HCT116 (cell line): Measurements from ENCODE around the gene SLC25A29. TPM values are rescaled to one million over a fixed set of nuclear protein-coding genes. Genes with fewer than 3 reads are reported as not detected.

Source experiments
- ATAC-seq: fragments of 200-7000 bp; cut with Tn5 transposase; 2 replicates; pipeline ENCODE4 v1.9.1; 2020; ENCODE audit warnings: mild to moderate bottlenecking, moderate library complexity
- BruUV-seq: library from RNA; stranded (reverse); fragments of 400-500 nt; replicated peaks from 2 replicates; lab custom pipeline; 2021; lab: Mats Ljungman, UMichigan
- CTCF ChIA-PET: fragments of 300-600 bp; sonication (Branson Sonifier 250); formaldehyde crosslinking; loops from one replicate; lab custom pipeline; 2021; ENCODE audit warnings: antibody characterized with exemption; lab: Charles Lee
- POLR2A ChIA-PET: fragments of 300-600, 350-600 bp; sonication (Branson Sonifier 250); formaldehyde crosslinking; loops from one replicate; lab custom pipeline; 2021; ENCODE audit warnings: antibody characterized with exemption; lab: Charles Lee
- RAD21 ChIA-PET, 2 experiments: fragments of 300-600 bp; sonication (Branson Sonifier 250); formaldehyde crosslinking; loops; one replicate each; lab custom pipeline; 2023; ENCODE audit warnings: low total read pairs in 2 of 2; ENCODE audit not compliant: uncharacterized antibody in 2 of 2, unreplicated experiment in 2 of 2, low non-redundant PET in 1 of 2; lab: Charles Lee
- DNase-seq: peaks from one replicate; pipeline ENCODE4 v3.0.0-alpha.2; 2010; ENCODE audit warnings: low read depth, low spot score
- H2AFZ ChIP-seq: fragments of 200-600 bp; shearing (Covaris generic), sonication (generic); 2 replicates; pipeline ENCODE4 v1.6.1; 2017; ENCODE audit warnings: low read depth, mixed run types, mixed read lengths, antibody characterized with exemption, low read length; ENCODE audit not compliant: poor library complexity, severe bottlenecking
- H3K27ac ChIP-seq: 2 replicates; pipeline ENCODE4 v1.5.1; 2012; ENCODE audit warnings: low read depth, low read length
- H3K27me3 ChIP-seq: fragments of 200-600 bp; sonication (generic); 2 replicates; pipeline ENCODE4 v1.6.1; 2016; ENCODE audit warnings: mixed run types, low read length, mixed read lengths; ENCODE audit not compliant: insufficient read depth
- H3K36me3 ChIP-seq, 2 experiments: fragments of 200-500 bp in 1 of 2; fragments of 200-600 bp in 1 of 2; sonication (Bioruptor generic) in 1 of 2; sonication (generic) in 1 of 2; 2 replicates each; pipeline versions ENCODE4 v1.5.1 to v1.6.1; 2014 to 2016; ENCODE audit warnings: low read length in 2 of 2, inconsistent platforms in 1 of 2, mixed read lengths in 1 of 2, mixed run types in 1 of 2; ENCODE audit not compliant: insufficient read depth in 2 of 2, control insufficient read depth in 1 of 2
- H3K4me1 ChIP-seq, 2 experiments: fragments of 200-600 bp in 1 of 2; sonication (generic) in 1 of 2; 2 replicates each; pipeline versions ENCODE4 v1.5.1 to v1.6.1; 2012 to 2017; ENCODE audit warnings: low read length in 2 of 2, inconsistent platforms in 1 of 2, mild to moderate bottlenecking in 1 of 2, mixed read lengths in 1 of 2, mixed run types in 1 of 2, moderate library complexity in 1 of 2; ENCODE audit not compliant: insufficient read depth in 2 of 2, control insufficient read depth in 1 of 2
- H3K4me2 ChIP-seq: fragments of 200-600 bp; sonication (generic); 2 replicates; pipeline ENCODE4 v1.6.1; 2017; ENCODE audit warnings: mixed run types, low read length, mixed read lengths
- H3K4me3 ChIP-seq, 2 experiments: fragments of 200-600 bp in 1 of 2; sonication (generic) in 1 of 2; replicated peaks in 1 of 2; 2 replicates each; pipeline ENCODE4 v1.5.1; 2011 to 2016; ENCODE audit warnings: low read length in 2 of 2, control low read depth in 1 of 2, low read depth in 1 of 2, mild to moderate bottlenecking in 1 of 2, mixed read lengths in 1 of 2, mixed run types in 1 of 2
- H3K79me2 ChIP-seq: fragments of 200-600 bp; sonication (generic); 2 replicates; pipeline ENCODE4 v1.6.1; 2017; ENCODE audit warnings: mild to moderate bottlenecking, mixed run types, low read length, moderate library complexity, mixed read lengths; ENCODE audit not compliant: insufficient read depth
- H3K9ac ChIP-seq: fragments of 200-600 bp; sonication (generic); 2 replicates; pipeline ENCODE4 v1.6.1; 2016; ENCODE audit warnings: low read length, mixed read lengths
- H3K9me2 ChIP-seq: fragments of 200-600 bp; sonication (generic), shearing (Covaris generic); 2 replicates; pipeline ENCODE4 v1.6.1; 2017; ENCODE audit warnings: mixed run types, mild to moderate bottlenecking, moderate library complexity; ENCODE audit not compliant: insufficient read depth
- H3K9me3 ChIP-seq, 2 experiments: fragments of 200-500 bp in 1 of 2; fragments of 200-600 bp in 1 of 2; sonication (Bioruptor generic) in 1 of 2; sonication (generic) in 1 of 2; 2 replicates each; pipeline ENCODE4 v1.6.1; 2014 to 2017; ENCODE audit warnings: low read length in 2 of 2, mixed read lengths in 2 of 2, inconsistent platforms in 1 of 2, low read depth in 1 of 2, mild to moderate bottlenecking in 1 of 2, mixed run types in 1 of 2, moderate library complexity in 1 of 2; ENCODE audit not compliant: control insufficient read depth in 1 of 2, insufficient read depth in 1 of 2
- H4K20me1 ChIP-seq: fragments of 200-600 bp; sonication (generic), shearing (Covaris generic); 2 replicates; pipeline ENCODE4 v1.6.1; 2017; ENCODE audit warnings: mixed run types, mild to moderate bottlenecking, moderate library complexity; ENCODE audit not compliant: insufficient read depth
- CBX3 ChIP-seq: IDR thresholded peaks from 2 replicates; pipeline ENCODE4 v1.6.1; 2012; ENCODE audit warnings: low read depth
- CEBPB ChIP-seq: IDR thresholded peaks from 2 replicates; pipeline ENCODE4 v1.6.1; 2012; ENCODE audit warnings: low read depth
- EGR1 ChIP-seq: IDR thresholded peaks from 2 replicates; pipeline ENCODE4 v1.6.1; 2012; ENCODE audit warnings: low read depth
- FOSL1 ChIP-seq: IDR thresholded peaks from 2 replicates; pipeline ENCODE4 v1.6.1; 2012; ENCODE audit warnings: low read depth
- MAX ChIP-seq: IDR thresholded peaks from 2 replicates; pipeline ENCODE4 v1.6.1; 2012
- RAD21 ChIP-seq: IDR thresholded peaks from 2 replicates; pipeline ENCODE4 v1.6.1; 2012; ENCODE audit warnings: low read depth, mild to moderate bottlenecking
- REST ChIP-seq: IDR thresholded peaks from 2 replicates; pipeline ENCODE4 v1.6.1; 2012; ENCODE audit warnings: low read depth
- TCF7L2 ChIP-seq: IDR thresholded peaks from 2 replicates; pipeline ENCODE4 v1.7.0; 2011; ENCODE audit warnings: borderline replicate concordance, inconsistent platforms; ENCODE audit not compliant: insufficient read depth, insufficient read length; ENCODE audit errors: extremely low read depth
- ZBTB33 ChIP-seq: IDR thresholded peaks from 2 replicates; pipeline ENCODE4 v1.6.1; 2011; ENCODE audit warnings: mild to moderate bottlenecking, low read length, moderate library complexity; ENCODE audit not compliant: insufficient replicate concordance; ENCODE audit errors: extremely low read depth
- ZFX ChIP-seq: fragments of 450-650 bp; IDR thresholded peaks from 2 replicates; pipeline ENCODE4 v1.6.1; 2017
- intact Hi-C: fragments of 100-400 bp; cut with micrococcal nuclease; formaldehyde crosslinking; loops from 2 replicates; pipeline ENCODE4 v1.10.0; 2022
- total RNA-seq: library from RNA; stranded (reverse); gene quantifications from one replicate; pipeline ENCODE4 v1.2.1, GENCODE V29; 2021; ENCODE audit not compliant: unreplicated experiment
- TF ChIP-seq, protein P1 (sequence below), 3 experiments: fragments of 200-600 bp in 1 of 3; sonication (generic) in 1 of 3; IDR thresholded peaks in 2 of 3; conservative IDR thresholded peaks in 1 of 3; 2 replicates each; pipeline ENCODE4 v1.5.1; 2012 to 2017; ENCODE audit warnings: low read depth in 2 of 3, low read length in 2 of 3, antibody characterized with exemption in 1 of 3, borderline replicate concordance in 1 of 3, control low read depth in 1 of 3, mild to moderate bottlenecking in 1 of 3, mixed read lengths in 1 of 3, mixed run types in 1 of 3, moderate library complexity in 1 of 3; ENCODE audit not compliant: insufficient read depth in 1 of 3

The SLC25A29 gene
- total RNA-seq, 1 experiment from 2014 or later: 38.7 TPM

GRCh38 chr14:100348253-100348729 lies 42.0 kb upstream of the SLC25A29 start:
- H3K4me1 ChIP-seq: no peaks in the 10 kb centered on the region
- H2AFZ ChIP-seq: no peak overlapping the region
- H3K4me3 ChIP-seq: no peak overlapping the region
- H3K27me3 ChIP-seq: no peaks in the 10 kb centered on the region
- no peaks in the 10 kb centered on the region for H3K9me3 ChIP-seq
- H3K9me2 ChIP-seq: no peaks in the 10 kb centered on the region
- TF ChIP-seq RAD21: no peak
- no peak for TF ChIP-seq CEBPB
- TF ChIP-seq FOSL1: no peak
- no peak for TF ChIP-seq EGR1
- TF ChIP-seq, protein P1, sequence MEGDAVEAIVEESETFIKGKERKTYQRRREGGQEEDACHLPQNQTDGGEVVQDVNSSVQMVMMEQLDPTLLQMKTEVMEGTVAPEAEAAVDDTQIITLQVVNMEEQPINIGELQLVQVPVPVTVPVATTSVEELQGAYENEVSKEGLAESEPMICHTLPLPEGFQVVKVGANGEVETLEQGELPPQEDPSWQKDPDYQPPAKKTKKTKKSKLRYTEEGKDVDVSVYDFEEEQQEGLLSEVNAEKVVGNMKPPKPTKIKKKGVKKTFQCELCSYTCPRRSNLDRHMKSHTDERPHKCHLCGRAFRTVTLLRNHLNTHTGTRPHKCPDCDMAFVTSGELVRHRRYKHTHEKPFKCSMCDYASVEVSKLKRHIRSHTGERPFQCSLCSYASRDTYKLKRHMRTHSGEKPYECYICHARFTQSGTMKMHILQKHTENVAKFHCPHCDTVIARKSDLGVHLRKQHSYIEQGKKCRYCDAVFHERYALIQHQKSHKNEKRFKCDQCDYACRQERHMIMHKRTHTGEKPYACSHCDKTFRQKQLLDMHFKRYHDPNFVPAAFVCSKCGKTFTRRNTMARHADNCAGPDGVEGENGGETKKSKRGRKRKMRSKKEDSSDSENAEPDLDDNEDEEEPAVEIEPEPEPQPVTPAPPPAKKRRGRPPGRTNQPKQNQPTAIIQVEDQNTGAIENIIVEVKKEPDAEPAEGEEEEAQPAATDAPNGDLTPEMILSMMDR (IDR thresholded peaks at IDR 0.05 in 2 of 3, conservative IDR thresholded peaks at IDR 0.05 in 1 of 3; ENCODE audit: borderline replicate concordance in 1 of 3, insufficient read depth in 1 of 3, low read depth in 2 of 3, low read length in 2 of 3): no peak
- intact Hi-C loops: no loop called here
- DNase-seq (no peak), ATAC-seq (no peak)
- ChIA-PET CTCF (no interaction called here), RAD21 (no interaction called here), POLR2A (no interaction called here)
- H4K20me1 ChIP-seq: no peaks in the 10 kb centered on the region
- H3K36me3 ChIP-seq: peaks cover 0 to 6% of the 10 kb centered on the region in 2 experiments; a peak in 1 of 4 replicates
- H3K9ac ChIP-seq: no peak overlapping the region
- H3K79me2 ChIP-seq: no peaks in the 10 kb centered on the region
- H3K27ac ChIP-seq: no peak overlapping the region
- no TSS peak for BruUV-seq
- H3K4me2 ChIP-seq: no peak overlapping the region

DNA sequence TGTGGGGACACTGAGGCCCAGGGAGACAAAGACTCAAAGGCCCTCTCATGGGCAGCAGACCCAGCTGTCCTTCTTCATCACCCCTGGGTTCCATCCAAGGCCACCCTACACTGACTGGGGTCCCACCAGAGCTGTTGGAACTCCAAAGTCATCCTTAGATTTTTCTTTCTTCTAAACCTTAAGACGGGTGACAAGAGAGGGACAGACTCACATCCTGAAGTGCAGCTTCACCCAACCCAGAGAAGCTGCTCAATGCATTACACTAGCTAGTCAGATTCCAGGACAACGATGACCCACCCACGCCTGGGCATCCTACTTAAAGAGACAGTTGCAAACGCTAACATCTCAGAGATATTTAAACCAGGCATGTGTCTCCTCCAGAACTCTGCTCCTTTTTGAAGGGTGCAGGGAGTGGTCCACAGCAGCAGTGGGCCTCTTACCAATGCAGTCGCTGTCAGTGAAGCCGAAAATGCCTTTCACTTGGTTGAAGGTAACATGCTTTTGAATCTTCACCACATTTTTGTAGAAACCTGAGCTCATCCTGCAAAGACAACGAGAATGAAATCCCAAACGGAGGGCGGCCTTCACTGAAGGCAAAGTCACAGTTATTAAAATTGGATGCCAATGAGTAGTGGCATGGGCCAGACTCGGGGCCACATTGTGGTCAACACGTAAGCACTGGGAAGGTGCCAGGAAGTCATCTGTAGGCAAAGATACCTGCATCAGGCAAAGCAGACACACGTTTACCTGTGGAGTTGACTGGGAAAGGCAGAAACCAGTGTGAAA lies 40.3 kb upstream of the SLC25A29 start:
- Histone ChIP-seq H3K4me2 (no peak overlapping the region), H3K9me3 (no peaks in the 10 kb centered on the region), H3K4me3 (no peak overlapping the region), H3K9ac (no peak overlapping the region), H3K27ac (no peak overlapping the region), H3K79me2 (no peaks in the 10 kb centered on the region), H3K9me2 (no peaks in the 10 kb centered on the region), H4K20me1 (no peaks in the 10 kb centered on the region), H3K4me1 (peaks cover 0 to 3% of the 10 kb centered on the region in 2 experiments; a peak in 1 of 4 replicates), H3K27me3 (no peaks in the 10 kb centered on the region), H3K36me3 (peaks cover 0 to 9% of the 10 kb centered on the region in 2 experiments; a peak in 1 of 4 replicates), H2AFZ (no peak overlapping the region)
- ChIA-PET CTCF (no interaction called here), POLR2A (no interaction called here), RAD21 (no interaction called here)
- ATAC-seq (no peak), DNase-seq (no peak)
- intact Hi-C loops: no loop called here
- BruUV-seq: no TSS peak
- TF ChIP-seq MAX: no peak
- TF ChIP-seq ZBTB33: no peak
- no peak for TF ChIP-seq REST
- no peak for TF ChIP-seq ZFX
- no peak for TF ChIP-seq EGR1
- TF ChIP-seq CBX3: no peak
- TF ChIP-seq TCF7L2: no peak
